GM21825 (cell line): Measurements from ENCODE around the gene LRCH4.

Experiments used
- ATAC-seq: cut with Tn5 transposase; IDR thresholded peaks from one replicate; pipeline ENCODE4 v1.9.1; 2021; ENCODE audit warnings: mild to moderate bottlenecking, moderate library complexity; ENCODE audit not compliant: unreplicated experiment

The LRCH4 gene

DNA sequence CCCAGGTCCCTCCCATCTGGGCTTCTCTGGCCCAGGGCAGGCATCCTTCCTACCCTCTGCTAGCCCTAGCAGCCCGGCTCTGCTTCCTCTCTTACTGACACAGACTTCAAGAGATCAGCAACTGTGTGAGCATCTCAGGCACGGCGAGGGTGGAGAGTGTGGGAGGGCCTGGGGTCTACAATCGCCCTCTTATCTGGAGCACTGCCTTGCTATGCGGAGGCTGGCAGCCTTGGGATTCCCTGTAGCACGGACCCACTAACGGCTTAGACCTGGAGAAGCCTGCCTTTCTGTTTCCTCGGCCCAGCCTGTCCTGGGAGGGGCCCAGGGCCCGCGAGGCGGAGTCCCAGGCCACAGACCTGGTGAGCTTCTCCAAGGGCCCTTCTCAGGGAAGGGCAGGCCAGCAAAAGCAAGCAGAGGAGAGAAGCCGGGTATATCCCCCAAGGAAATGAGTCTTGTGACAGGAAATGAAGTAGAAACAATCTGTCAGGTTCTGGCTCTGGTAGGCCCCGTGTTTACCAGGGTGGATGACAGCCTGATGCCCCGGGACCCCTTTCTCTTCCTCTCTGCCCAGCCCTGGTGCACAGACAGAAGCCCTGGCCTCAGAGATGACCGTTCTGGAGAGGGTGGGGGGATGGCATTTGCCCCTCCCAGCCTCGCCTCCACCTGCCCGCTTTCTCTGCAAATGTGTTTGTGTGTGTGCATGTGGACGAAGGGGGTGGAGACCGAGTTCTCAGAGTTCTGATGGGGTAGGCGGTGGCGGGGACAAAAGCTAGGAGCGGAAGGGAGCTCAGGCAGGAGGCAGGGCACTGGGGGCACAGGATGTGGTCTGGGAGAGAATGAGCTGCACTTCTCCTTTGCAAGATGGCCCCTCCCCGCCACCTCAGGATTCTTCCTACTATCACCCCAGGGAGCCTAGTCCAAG is 2.5 kb downstream of the LRCH4 start:
- no peak for ATAC-seq

DNA sequence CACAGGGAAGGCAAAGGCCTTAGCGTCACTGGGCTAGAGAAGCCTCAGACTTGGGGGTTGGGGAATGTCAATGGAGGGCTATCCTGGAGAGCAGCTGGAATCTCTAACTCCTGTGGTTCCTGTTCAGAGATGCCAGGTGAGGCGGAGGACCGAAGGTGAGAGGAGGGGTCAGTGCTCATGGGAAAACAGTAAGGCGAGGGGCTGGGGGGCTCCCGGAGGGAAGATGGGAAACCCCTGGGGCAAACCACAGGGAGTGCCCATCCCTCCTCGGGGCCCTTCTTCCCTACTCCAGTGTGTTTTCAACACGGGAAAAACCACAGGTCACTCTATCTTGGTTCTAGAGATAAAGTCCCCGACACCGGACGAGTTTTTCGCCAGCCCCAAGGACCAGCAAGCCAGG is 3.3 kb downstream of the LRCH4 start:
- no peak for ATAC-seq

DNA sequence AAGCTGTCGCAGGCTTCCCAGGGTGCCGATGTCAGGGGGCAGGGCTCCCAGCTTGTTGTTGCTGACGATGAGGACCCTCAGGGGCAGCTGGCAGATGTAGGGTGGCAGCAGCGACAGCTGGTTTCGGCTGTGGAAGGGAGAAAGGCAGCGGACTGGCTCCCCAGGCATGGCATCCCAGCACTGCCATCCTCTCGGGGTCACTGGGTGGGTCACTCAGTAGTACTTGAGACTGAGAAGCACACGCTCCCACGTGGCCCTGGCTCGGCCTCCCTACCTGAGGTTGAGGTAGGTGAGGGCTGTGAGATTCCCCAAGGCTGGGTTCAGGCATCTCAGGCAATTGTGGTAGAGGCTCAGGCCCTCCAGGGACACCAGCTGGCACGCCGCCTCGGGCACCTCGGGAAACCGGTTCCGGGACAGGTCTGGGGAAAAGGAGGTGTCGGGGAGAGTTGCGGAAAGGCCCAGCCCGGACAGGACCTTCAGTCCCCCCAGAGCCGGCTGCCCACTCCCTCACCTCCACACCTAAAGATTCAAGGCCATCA is 3.8 kb downstream of the LRCH4 start:
- no peak for ATAC-seq

DNA sequence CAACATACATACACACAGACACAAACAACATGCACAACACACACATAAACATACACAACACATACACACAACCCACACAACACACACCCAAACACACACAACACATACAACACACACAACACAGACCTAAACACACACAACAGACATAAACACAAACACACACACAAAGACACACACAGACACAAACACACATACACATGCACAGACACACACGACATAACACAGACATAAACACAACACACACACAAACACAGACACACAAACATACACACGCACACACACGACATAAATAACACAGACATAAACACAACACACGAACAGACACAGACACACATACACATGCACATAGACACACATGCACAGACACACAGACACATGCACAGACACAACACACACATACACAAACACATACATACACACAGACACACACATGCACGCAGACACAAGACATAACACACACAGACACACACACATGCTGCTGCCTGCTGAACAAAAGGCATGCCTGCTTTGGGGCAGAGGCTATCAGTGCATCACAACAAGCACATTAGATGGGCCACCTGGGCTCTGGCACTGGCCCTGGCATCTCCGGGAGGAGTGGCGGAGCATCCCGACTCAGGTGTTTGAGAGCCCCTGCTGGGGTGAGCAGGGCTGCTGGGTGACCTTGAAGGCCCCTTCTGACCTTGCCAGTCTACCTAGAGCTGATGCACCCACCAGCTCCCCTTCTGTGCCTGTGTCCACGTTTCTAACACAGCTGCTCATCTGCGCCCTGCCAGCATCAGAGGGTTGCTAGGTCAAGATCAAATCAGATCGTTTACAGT is 5.3 kb downstream of the LRCH4 start:
- no peak for ATAC-seq

DNA sequence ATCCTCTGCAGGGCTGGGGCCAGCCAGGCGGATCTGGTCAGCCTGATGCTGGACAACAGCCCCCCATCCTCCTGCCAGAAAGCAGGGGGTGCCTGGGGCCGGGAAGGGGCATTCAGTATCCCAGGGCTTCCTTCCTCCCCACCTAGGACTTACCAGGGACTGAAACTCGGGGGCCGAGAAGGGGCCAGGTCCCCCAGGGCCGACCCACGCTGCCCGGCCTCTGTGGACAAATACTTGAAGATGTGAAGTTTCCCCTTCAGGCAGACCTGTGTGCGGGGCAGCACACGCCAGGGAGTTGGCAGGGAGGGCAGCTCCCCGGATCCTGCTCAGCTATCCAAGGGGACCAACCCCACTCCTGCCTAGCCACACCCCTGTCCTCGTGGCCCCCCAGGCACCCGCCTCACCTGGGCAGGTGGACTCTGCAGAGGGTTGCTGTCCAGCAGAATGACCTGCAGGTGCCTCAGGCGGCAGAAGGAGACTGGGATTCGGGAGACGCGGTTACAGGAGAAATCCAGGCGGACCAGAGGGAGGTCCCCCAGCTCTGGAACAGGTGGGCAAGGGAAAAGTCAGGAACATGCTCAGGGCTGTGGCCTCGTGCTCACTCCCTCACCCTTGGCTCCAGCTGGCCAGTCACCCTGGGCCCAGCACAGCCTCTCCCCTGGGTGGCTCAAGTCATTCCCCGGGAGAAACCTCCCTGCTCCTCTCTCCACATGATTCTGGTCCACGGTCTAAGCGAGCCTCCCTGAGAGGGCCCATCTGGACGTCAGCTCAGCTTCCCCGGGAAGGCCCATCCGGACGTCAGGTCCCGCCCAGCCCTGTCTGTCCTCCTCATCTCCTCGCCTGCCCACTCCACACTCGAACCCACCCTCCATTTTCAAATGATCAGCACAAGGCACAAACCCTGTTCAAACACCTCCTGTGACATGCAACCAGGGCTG is 7.4 kb downstream of the LRCH4 start:
- ATAC-seq, result no peak

DNA sequence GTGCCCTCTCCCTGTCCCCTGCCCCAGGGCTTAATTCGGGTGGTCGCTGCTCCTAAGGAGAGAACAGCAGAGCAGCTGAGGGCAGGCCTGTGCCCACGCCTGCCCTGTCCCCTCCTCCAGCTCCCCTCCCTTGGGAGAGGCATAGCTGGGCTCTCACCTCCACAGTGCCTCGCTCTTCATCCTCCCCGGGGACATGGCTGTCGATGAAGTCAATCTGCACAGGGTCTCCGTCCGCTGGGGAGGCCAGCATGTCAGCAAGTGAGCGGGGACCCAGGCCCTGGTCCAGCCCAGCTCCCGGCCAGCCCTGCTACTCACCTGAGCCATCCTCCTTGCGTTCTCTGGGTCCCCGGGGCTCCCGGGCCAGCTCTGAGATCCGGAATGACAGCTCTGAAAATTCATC is 8.4 kb downstream of the LRCH4 start:
- no peak for ATAC-seq

DNA sequence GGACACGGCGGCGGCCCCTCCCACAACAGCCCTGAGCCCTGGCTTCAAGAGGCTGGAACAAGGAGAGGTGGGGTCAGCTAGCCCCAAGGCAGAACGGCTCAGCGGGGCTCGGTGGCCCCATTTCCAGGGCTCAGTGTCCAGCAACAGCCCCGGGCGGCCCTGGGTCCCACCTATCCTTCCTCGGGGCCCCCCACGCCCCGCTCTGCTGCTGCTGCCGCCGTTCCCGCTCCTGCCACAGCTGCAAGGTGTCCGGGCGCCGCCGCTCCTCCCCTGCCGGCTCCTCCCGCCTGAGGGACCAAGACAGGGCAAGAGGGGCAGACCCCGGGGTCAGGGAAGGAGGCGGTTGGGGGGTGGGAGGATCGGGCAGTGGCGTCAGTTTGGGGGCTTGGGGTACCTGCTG is 8.8 kb downstream of the LRCH4 start:
- ATAC-seq, result no peak

DNA sequence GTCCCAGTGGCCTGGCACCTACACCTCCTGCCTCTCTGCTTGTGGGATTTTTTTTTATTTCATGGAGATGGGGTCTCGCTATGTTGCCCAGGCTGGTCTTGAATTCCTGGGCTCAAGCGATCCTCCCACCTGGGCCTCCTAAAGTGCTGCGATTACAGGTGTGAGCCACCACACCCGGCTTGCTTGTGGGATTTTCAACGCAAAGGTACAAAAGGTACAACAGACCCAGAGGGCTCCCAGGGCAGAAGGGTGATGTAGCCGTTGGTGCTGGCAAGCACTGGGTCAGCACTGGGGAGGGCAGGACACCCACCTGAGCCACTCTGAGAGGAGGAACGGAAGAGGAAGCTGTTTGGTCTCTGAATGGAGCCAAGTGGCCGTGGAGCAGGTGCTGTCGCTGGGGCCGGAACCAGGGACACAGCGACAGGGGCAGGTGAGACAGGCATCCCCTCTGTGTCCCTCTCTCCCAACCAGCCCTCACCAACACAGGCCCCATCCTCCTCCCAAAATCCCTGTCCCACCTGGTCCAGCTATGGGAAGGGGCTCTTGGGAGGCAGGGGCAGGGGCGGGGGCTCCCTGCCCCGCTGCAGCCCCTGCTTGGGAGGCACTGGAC is 9.4 kb downstream of the LRCH4 start:
- ATAC-seq, result no peak

DNA sequence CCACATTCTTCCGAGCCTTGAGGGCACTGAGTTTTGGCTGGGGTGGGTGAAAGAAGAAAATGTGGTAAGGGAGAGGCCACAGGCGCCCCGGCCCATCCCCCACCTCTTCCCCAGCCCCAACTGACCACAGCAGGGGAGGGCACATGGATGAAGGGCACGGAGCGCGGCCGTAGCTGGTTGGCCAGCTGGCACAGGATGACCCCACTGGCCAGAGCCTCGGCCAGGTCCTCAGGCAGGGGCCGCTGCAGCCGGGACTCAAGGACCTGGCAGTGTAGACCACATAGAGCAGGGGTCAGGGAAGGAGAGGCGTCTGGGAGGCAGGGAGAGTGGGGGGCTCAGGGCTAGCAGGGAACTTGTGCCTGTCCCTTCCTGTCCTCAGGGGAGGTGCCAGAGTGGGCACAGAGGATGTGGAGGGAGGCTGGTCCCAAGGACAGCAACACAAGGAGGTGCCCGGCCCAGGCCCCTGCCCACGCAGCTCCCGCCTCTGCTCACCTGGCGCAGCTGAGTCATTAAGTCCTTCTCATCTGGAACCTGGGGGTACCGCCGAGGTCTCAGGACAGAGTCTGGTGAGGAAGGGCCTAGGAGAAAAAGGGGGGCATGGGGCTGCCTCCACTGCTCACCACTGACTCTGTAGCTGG is 10.1 kb downstream of the LRCH4 start:
- ATAC-seq, result no peak

DNA sequence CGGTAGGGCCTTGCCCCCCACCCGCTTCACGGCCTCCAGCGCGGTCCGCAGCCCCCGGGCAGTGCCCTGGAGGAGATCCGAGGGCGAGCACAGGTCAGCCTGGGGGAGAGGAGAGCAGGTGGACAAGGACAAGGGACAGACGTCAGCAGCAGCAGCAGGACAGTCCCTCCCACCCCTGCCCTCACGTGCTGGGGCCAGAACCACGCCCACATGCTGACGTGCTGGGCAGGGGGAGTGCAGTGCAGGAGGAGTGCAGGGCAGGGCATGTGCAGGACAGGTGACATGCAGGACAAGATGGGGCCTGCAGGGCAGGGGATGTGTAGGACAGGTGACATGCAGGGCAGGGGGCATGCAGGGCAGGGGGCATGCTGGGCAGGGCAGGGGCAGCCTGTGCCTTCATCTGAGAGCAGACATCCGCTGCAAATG is 10.7 kb downstream of the LRCH4 start:
- no peak for ATAC-seq

DNA sequence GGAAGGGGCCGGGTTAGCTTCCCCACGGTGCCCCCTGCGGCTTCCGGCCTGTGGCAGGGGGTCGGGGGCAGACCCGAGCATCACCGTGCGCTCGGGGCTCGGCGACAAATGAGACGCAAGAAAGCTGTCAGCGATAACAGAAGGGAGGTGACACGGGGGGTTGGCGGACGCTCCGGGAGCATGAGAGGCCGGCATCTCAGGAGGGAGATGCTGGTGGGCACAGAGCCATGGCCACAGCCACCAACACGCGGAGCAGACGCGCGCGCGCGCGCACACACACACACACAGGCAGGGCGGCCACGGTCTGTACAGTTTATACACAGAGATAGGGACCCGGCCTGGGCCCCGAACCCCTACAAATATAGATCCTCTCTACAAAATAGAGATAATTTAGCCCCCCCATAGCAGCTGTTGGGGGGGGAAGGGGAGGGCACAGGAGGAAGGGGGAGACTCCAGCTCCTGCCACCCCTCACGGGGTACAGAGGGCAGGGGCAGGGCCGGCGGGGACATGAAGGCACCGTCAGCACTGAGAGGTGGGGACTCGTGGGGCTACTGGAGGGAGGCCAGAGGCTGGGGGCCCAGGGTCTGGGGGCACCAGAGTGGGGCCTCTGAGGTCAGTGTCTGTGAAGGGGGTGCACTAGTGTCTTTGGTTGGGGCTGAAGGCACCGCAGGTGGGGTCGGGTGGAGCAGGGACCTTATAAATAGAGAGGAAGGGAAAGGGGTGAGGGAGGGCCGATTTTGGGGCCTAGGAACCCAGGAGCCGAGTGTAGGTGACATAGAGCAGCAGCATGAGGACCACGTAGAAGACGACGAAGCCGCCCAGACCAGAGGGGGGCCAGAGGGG is 11.3 kb downstream of the LRCH4 start:
- no peak for ATAC-seq

DNA sequence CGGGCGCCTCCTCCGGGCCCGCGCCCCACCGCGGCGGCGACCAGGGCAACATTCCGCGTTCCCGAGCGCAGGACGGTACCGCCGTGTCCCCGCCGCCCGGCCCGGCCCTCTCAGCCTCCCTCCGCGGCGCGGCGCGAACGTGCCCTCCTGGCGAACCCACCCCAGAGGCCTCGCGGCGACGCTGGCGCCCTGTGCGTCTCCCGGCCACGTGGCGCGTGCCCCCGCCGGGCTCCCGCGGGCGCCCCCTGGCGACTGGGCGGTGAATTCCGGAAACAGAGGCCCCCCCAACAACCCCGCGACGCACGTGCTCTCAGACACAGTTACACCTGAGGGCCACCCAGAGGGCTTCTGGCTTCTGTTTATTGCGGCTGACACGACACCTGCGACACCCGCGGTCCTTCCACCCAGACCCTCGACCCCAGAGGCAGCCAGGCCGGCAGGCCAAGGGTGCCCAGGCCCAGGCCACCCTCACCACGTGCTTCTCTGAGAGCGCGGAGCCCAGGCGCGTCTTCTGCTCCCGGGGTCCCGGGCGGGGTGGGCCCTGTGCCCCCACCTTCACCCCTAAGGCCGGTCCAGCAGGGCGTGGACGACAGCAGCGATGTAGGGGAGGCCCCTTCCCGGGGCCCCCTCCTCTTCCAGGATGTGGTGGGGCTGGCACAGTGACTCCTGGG is 12.1 kb downstream of the LRCH4 start, which contains the start of gene SAP25:
TSS of gene SAP25 (minus strand) at position 210 of the 671 bp plus-strand sequence. CDS start at position 52, 158 bp downstream.
- ATAC-seq, result no peak

DNA sequence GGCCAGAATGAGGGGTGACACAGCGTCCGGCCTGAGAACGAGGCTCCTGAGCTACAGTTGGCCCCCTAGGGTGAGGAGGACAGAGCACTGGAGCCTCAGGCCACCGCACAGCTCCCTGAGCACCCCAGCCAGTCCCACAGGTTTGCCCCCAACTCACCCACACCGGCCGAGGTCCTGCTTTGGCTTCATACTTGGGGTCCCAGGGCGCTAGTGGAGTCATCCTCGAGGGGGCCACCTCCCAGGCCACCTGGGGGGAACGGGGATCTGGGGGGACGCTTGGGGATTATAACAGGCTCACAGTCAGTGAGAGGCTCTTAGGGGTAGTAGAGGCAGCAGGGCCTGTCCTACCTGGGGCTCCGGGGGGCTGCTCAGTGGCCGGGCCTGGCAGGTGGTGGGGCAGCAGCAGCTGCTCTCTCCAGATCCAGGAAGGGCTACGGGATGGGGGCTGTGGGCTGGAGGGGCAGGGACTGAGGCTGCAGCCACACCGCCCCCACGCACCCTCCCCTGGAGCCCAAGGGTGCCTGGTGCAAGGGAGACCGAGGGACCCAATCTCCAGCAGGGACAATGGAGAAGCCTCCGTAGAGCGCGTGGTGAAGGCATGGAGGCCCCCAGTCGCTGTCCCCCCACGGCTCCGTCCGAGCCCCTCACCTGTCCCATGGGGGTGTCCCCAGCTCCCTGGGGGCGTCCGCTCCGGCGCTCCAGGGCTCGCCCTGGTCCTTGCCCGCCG is 12.8 kb downstream of the LRCH4 start:
- ATAC-seq, result no peak

DNA sequence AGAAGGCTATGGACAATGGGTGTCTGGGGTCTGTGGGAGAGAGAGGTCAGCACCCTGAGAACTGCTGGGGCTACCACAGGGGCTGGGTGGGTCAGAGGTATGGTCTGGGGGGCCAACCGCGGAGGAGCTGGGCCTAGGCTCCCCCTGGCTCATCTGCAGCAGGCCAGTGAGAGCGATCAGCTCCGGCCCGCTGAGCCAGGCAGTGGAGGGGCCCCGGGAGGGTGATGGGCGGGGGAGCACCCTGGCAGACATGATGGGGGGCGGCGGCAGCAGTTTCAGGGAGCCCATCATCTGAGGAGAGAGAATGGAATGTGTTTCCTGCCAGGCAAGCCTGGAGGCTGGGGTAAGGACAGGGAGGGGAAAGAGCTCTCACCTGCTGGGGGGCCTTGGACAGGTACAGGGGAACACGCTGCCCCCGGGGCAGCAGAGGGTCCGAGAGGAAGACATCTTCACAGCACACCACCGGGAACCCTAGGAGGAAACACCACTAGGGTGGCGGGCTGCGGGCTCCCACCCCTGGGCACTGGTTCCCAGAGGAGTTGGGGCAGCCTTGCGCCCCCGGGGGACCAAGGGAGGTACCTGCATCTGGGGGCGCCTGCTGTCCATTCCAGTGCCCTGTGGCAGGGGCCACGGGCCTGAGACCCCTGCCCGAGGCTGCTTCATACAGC is 13.5 kb downstream of the LRCH4 start:
- no peak for ATAC-seq

DNA sequence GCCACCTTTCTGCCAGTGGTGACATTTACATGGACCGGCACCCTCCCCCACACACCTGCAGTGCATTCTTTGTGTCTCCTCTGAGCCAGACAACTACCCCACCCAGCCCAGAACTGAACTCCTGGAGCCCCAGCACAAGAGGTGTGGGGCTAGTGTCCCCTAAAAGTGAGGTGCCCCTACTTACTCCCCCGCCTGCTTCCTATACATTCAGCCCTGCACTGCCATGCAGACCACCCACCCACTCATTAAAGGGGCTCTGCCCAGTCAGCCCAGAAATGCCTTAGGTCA is 14.2 kb downstream of the LRCH4 start:
- ATAC-seq, result no peak

DNA sequence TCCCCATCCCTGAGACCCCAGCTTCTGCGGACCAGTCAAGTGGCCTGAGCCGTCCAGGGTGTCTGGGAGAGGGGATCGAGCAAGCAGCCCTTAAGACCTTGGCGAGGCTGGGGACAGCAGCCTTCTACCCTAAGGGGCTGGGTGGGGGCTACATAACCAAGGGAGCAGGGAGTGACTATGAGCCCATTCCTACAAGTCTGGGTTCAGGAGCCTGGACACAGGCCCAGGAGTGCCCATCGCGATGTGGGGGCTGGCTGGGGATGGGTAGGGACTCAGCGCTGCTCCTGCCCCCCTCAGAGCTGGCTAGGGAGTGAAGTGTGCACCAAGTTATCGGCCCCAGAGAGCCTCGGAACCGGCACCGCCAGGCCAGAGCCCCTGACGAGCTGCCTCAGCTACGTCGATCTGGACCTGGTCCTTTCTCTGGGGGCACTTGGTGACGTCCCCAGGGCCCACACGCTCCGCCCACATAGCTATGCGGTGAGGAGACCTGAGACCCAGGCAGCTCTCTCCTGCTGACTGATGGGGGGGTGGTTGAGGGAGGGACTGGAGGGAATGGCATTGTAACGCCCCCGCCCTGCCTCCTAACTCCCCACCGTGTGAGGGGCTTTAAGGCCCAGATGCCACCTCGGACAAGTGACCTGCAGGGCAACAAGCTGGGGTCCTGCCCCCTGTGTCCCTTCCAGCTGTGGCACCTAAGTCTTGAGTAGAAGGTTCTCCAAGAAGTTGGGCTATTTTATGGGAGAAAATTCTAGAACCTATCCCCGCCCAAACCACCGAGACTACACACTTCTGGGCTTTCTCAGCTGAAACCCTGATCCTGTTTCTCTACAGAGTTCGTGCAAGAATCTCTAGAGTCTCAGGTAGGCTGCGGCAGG is 14.7 kb downstream of the LRCH4 start:
- no peak for ATAC-seq
